GM18909 (cell line): ENCODE results near the gene CEP135.
"Not testable (repeated sequence)": the region's sequence is repeated elsewhere in the genome, so short reads cannot be mapped to it uniquely, and the experiment has no call there.

Source experiments
- ATAC-seq: cut with Tn5 transposase; IDR thresholded peaks from one replicate; pipeline ENCODE4 v1.9.1; 2021; ENCODE audit warnings: mild to moderate bottlenecking; ENCODE audit not compliant: unreplicated experiment, poor library complexity

Gene CEP135

GRCh38 chr4:55948726-55949481 lies at the start of gene CEP135:
Gene CEP135 (plus strand): TSS chr4:55948945. CDS start chr4:55952131, 3,186 bp downstream.
- ATAC-seq: peak; percentile 74

- ATAC-seq: no peak
These were observed 46.1 kb upstream of the CEP135 start for GRCh38 chr4:55902677-55903076.

GRCh38 chr4:55903577-55903976 lies 45.2 kb upstream of the CEP135 start:
- no peak for ATAC-seq

- ATAC-seq: no peak
These were observed 44.2 kb upstream of the CEP135 start for GRCh38 chr4:55904576-55904975.

- ATAC-seq: no peak
These were observed 42.4 kb upstream of the CEP135 start for GRCh38 chr4:55906323-55906722.

- ATAC-seq: no peak
These were observed 41.8 kb upstream of the CEP135 start for GRCh38 chr4:55906989-55907388.

GRCh38 chr4:55907469-55907868 lies 41.3 kb upstream of the CEP135 start:
- no peak for ATAC-seq

- no peak for ATAC-seq
These were observed 38.6 kb upstream of the CEP135 start for GRCh38 chr4:55910140-55910539.

- ATAC-seq: no peak
These were observed 36.5 kb upstream of the CEP135 start for GRCh38 chr4:55912249-55912648.

- ATAC-seq: no peak
These were observed 28.2 kb upstream of the CEP135 start for GRCh38 chr4:55920571-55920970.

GRCh38 chr4:55921093-55921492 lies 27.7 kb upstream of the CEP135 start:
- ATAC-seq: no peak

GRCh38 chr4:55925241-55925640 lies 23.5 kb upstream of the CEP135 start:
- ATAC-seq: no peak

GRCh38 chr4:55926610-55927009 lies 22.1 kb upstream of the CEP135 start:
- ATAC-seq: no peak

GRCh38 chr4:55927803-55928437 lies 20.8 kb upstream of the CEP135 start:
- ATAC-seq: no peak

- no peak for ATAC-seq
These were observed 19.9 kb upstream of the CEP135 start for GRCh38 chr4:55928846-55929245.

GRCh38 chr4:55931043-55931442 lies 17.7 kb upstream of the CEP135 start:
- ATAC-seq: no peak

GRCh38 chr4:55931833-55932232 lies 16.9 kb upstream of the CEP135 start:
- no peak for ATAC-seq

GRCh38 chr4:55932511-55932910 lies 16.2 kb upstream of the CEP135 start:
- ATAC-seq: no peak

GRCh38 chr4:55933611-55934010 lies 15.1 kb upstream of the CEP135 start:
- ATAC-seq: no peak

GRCh38 chr4:55935907-55936306 lies 12.8 kb upstream of the CEP135 start:
- not testable (repeated sequence) for ATAC-seq

GRCh38 chr4:55938481-55938880 lies 10.3 kb upstream of the CEP135 start:
- no peak for ATAC-seq

GRCh38 chr4:55939421-55939820 lies 9.3 kb upstream of the CEP135 start:
- ATAC-seq: no peak
